Lower leg skin (tissue), 4 donors: Measurements from ENCODE around the gene ZFP91. TPM values are rescaled to one million over a fixed set of nuclear protein-coding genes. Genes with fewer than 3 reads are reported as not detected.
A peak's percentile ranks its signal among the peaks of the same experiment; 100 is the strongest.

ENCODE experiments used
- DNase-seq, 2 donors: peaks; one replicate each; pipeline ENCODE4 v3.0.0-alpha.2; 2019; ENCODE audit warnings: low spot score in 2 of 2
- H3K4me3 ChIP-seq: fragments of 200-600 bp; sonication (generic); 2 replicates; pipeline ENCODE4 v1.5.1; 2017; ENCODE audit warnings: mild to moderate bottlenecking, low read depth; ENCODE audit not compliant: poor library complexity, severe bottlenecking
- POLR2A ChIP-seq, 2 donors: fragments of 450-650 bp; IDR thresholded peaks; one replicate each; pipeline ENCODE4 v1.6.1; 2016 to 2017; ENCODE audit warnings: antibody characterized with exemption in 2 of 2, mild to moderate bottlenecking in 1 of 2, moderate library complexity in 1 of 2
- WGBS, 2 donors: methylation state at CpG; one replicate each; pipeline ENCODE4 v1.1.5; 2018; 5-methylcytosine and 5-hydroxymethylcytosine counted together
- intact Hi-C: fragments of 100-400 bp; cut with DNase I; formaldehyde crosslinking; loops from one replicate; pipeline ENCODE4 v1.15.0; 2023; ENCODE audit warnings: low total_unique reads
- total RNA-seq, 4 donors: library from RNA; depleted of rRNA; stranded (reverse); fragments of >200 nt; gene quantifications; one replicate each; pipeline ENCODE4 v1.1.0, GENCODE V29; 2016
- TF ChIP-seq, protein P1 (sequence below), 3 donors: fragments of 450-650 bp; IDR thresholded peaks; one replicate each; pipeline ENCODE4 v1.5.1; 2016; ENCODE audit warnings: antibody characterized with exemption in 3 of 3, mild to moderate bottlenecking in 3 of 3, moderate library complexity in 2 of 3

Gene ZFP91
- 10 to 100 TPM; 46.4 to 58.4 (median 51.7) TPM for total RNA-seq

GRCh38 chr11:58578635-58579191 lies at the start of gene ZFP91:
TSS of gene ZFP91 (plus strand) at chr11:58579063. CDS start at chr11:58579282, 219 bp downstream.
- TF ChIP-seq, protein P1, sequence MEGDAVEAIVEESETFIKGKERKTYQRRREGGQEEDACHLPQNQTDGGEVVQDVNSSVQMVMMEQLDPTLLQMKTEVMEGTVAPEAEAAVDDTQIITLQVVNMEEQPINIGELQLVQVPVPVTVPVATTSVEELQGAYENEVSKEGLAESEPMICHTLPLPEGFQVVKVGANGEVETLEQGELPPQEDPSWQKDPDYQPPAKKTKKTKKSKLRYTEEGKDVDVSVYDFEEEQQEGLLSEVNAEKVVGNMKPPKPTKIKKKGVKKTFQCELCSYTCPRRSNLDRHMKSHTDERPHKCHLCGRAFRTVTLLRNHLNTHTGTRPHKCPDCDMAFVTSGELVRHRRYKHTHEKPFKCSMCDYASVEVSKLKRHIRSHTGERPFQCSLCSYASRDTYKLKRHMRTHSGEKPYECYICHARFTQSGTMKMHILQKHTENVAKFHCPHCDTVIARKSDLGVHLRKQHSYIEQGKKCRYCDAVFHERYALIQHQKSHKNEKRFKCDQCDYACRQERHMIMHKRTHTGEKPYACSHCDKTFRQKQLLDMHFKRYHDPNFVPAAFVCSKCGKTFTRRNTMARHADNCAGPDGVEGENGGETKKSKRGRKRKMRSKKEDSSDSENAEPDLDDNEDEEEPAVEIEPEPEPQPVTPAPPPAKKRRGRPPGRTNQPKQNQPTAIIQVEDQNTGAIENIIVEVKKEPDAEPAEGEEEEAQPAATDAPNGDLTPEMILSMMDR (IDR thresholded peaks at IDR 0.05), result no peak
- peak in 1 of 2 donors; percentile 70 for TF ChIP-seq POLR2A (IDR thresholded peaks at IDR 0.05)
- 0 to 1% methylated on average over 28 to 36 of the region's 51 CpGs for WGBS, 2 donors
- H3K4me3 ChIP-seq, result peak within 1 kb of the TSS; percentile 95
- peak; percentile 98 to 99 for DNase-seq
- intact Hi-C loops, result loop anchor here (10.0 kb wide), 2 partner anchors 56 to 476 kb away; no protein-coding TSS in a partner anchor

DNA sequence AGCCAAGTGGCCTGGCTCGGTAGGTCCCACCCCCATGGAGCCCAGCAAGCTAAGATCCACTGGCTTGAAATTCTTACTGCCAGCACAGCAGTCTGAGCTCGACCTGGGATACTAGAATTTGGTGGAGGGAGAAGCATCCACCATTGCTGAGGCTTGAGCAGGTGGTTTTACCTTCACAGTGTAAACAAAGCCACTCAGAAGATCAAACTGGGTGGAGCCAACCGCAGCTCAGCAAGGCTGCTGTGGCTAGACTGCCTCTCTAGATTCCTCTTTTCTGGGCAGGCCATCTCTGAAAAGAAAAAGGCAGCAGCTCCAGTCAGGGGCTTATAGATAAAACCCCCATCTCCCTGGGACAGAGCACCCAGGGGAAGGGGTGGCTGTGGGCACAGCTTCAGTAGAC lies 48.6 kb upstream of the ZFP91 start:
- intact Hi-C loops, result no loop called here
- H3K4me3 ChIP-seq, result no peak overlapping the region
- WGBS, 2 donors, result 81 to 94% methylated on average over 3 of the region's 3 CpGs
- TF ChIP-seq, protein P1 (IDR thresholded peaks at IDR 0.05), result no peak
- no peak for TF ChIP-seq POLR2A (IDR thresholded peaks at IDR 0.05)
- no peak for DNase-seq

GRCh38 chr11:58531865-58532341 lies 47.0 kb upstream of the ZFP91 start:
- H3K4me3 ChIP-seq, result no peak overlapping the region
- intact Hi-C loops, result no loop called here
- no peak for DNase-seq
- TF ChIP-seq, protein P1 (IDR thresholded peaks at IDR 0.05), result no peak
- no peak for TF ChIP-seq POLR2A (IDR thresholded peaks at IDR 0.05)
- 98% methylated on average over 6 to 18 of the region's 25 CpGs for WGBS, 2 donors

DNA sequence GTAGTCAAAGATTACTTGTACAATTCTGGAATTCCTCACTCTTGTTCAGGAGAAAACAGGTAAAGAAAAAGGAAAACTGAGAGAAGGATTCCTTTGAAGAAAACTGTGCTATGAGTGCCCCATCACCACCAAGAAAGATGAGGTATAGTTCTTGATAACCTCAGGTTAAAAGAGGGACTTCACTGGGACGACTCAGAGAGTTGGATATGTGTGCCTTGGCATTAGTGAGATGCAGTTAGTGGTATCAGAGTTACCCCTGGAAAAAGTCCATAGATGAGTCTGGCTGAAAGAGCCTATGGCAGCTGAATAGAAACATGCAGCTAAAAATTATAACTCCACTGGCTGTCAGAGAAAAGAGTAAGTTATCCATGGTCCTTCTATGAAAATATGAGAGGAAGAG lies 32.0 kb upstream of the ZFP91 start:
- DNase-seq, result no peak
- 80 to 92% methylated on average over 1 of the region's 1 CpG for WGBS, 2 donors
- no peak for TF ChIP-seq POLR2A (IDR thresholded peaks at IDR 0.05)
- TF ChIP-seq, protein P1 (IDR thresholded peaks at IDR 0.05), result no peak
- intact Hi-C loops, result no loop called here
- no peak overlapping the region for H3K4me3 ChIP-seq

DNA sequence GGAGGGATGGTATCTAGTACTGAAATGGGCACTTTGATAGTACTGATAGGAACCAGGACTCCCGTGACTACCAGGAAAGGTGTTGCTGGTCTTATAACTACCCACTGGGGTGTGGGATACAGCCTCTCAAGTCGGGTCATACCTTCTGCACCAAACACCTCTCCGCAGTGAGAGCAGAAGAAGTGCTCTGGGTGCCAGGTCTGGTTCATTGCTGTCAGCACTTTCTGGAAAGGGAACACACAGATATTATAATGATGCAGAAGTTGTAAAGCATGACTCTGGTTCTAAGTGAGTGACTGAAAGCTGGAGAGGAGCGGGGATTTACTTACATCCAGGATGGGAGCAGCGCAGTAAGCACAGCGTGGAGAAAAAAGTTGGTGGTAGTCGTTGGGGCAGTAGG lies 29.2 kb upstream of the ZFP91 start:
- no peak for DNase-seq
- WGBS, 2 donors, result 96% methylated on average over 7 of the region's 7 CpGs
- intact Hi-C loops, result no loop called here

More for the DNA sequence above, 29.2 kb upstream of the ZFP91 start:
- no peak for TF ChIP-seq POLR2A (IDR thresholded peaks at IDR 0.05)
- TF ChIP-seq, protein P1 (IDR thresholded peaks at IDR 0.05), result no peak
- no peak overlapping the region for H3K4me3 ChIP-seq
